ENCODE measurements around the gene PPP1R8.

The PPP1R8 gene

GRCh38 chr1:27835046-27835445 is 4.5 kb downstream of the PPP1R8 start:
- H4K20me1 ChIP-seq (ENCODE audit: insufficient read depth, low read length) = 0 out of 2 replicates have a peak, but pooled peaks cover 3% of the 10 kb centered on the region
- peaks cover 53% of the 10 kb centered on the region for H3K79me2 ChIP-seq (ENCODE audit: insufficient read depth, low read length)
- H3K9me3 ChIP-seq (ENCODE audit: low read length) = no peaks in the 10 kb centered on the region
- peaks cover 66% of the 10 kb centered on the region for H3K36me3 ChIP-seq (ENCODE audit: insufficient read depth, low read length)
- H3K4me1 ChIP-seq (ENCODE audit: insufficient read depth, low read length, severe bottlenecking) = peaks cover 18% of the 10 kb centered on the region
- no peaks in the 10 kb centered on the region for H3K9me2 ChIP-seq (ENCODE audit: low read depth, low read length)
- H3K4me2 ChIP-seq (ENCODE audit: low read length) = no peak overlapping the region
- no peaks in the 10 kb centered on the region for H3K27me3 ChIP-seq (ENCODE audit: insufficient read depth, low read length)
- H2AFZ ChIP-seq (ENCODE audit: low read length) = no peak overlapping the region
- no peak overlapping the region for H3K4me3 ChIP-seq (ENCODE audit: low read depth, low read length, poor library complexity, severe bottlenecking)
- H3K27ac ChIP-seq (ENCODE audit: low read depth, low read length, poor library complexity, severe bottlenecking) = no peak overlapping the region
- no peak overlapping the region for H3K9ac ChIP-seq (ENCODE audit: low read length)
- TF ChIP-seq EZH2 (IDR thresholded peaks at IDR 0.05; ENCODE audit: borderline replicate concordance, low read length) = no peak
- no peak for TF ChIP-seq CTCF (IDR thresholded peaks at IDR 0.05; ENCODE audit: low read length)
- no peaks in the 10 kb centered on the region for H3F3A ChIP-seq (ENCODE audit: insufficient read depth, low read length)

GRCh38 chr1:27835501-27835900 is 4.9 kb downstream of the PPP1R8 start:
- H3K4me2 ChIP-seq (ENCODE audit: low read length) = no peak overlapping the region
- H3K27me3 ChIP-seq (ENCODE audit: insufficient read depth, low read length) = no peaks in the 10 kb centered on the region
- H3K27ac ChIP-seq (ENCODE audit: low read depth, low read length, poor library complexity, severe bottlenecking) = no peak overlapping the region
- H3K4me1 ChIP-seq (ENCODE audit: insufficient read depth, low read length, severe bottlenecking) = peaks cover 18% of the 10 kb centered on the region
- H3K79me2 ChIP-seq (ENCODE audit: insufficient read depth, low read length) = peaks cover 53% of the 10 kb centered on the region
- no peak overlapping the region for H2AFZ ChIP-seq (ENCODE audit: low read length)
- no peaks in the 10 kb centered on the region for H3F3A ChIP-seq (ENCODE audit: insufficient read depth, low read length)
- 0 out of 2 replicates have a peak, but pooled peaks cover 3% of the 10 kb centered on the region for H4K20me1 ChIP-seq (ENCODE audit: insufficient read depth, low read length)
- TF ChIP-seq EZH2 (IDR thresholded peaks at IDR 0.05; ENCODE audit: borderline replicate concordance, low read length) (no peak), CTCF (IDR thresholded peaks at IDR 0.05; ENCODE audit: low read length) (no peak)
- H3K9me2 ChIP-seq (ENCODE audit: low read depth, low read length) = no peaks in the 10 kb centered on the region
- no peak overlapping the region for H3K4me3 ChIP-seq (ENCODE audit: low read depth, low read length, poor library complexity, severe bottlenecking)
- H3K9me3 ChIP-seq (ENCODE audit: low read length) = no peaks in the 10 kb centered on the region
- H3K36me3 ChIP-seq (ENCODE audit: insufficient read depth, low read length) = peaks cover 71% of the 10 kb centered on the region
- no peak overlapping the region for H3K9ac ChIP-seq (ENCODE audit: low read length)

GRCh38 chr1:27849951-27850350 is 19.4 kb downstream of the PPP1R8 start:
- no peak overlapping the region for H3K4me2 ChIP-seq (ENCODE audit: low read length)
- no peaks in the 10 kb centered on the region; the same call in 1 of the 2 replicates for H3F3A ChIP-seq (ENCODE audit: insufficient read depth, low read length)
- TF ChIP-seq EZH2 (IDR thresholded peaks at IDR 0.05; ENCODE audit: borderline replicate concordance, low read length) (no peak), CTCF (IDR thresholded peaks at IDR 0.05; ENCODE audit: low read length) (no peak)
- H2AFZ ChIP-seq (ENCODE audit: low read length) = no peak overlapping the region
- no peak overlapping the region for H3K27ac ChIP-seq (ENCODE audit: low read depth, low read length, poor library complexity, severe bottlenecking)
- H3K36me3 ChIP-seq (ENCODE audit: insufficient read depth, low read length) = peaks cover 66% of the 10 kb centered on the region
- no peaks in the 10 kb centered on the region for H3K27me3 ChIP-seq (ENCODE audit: insufficient read depth, low read length)
- H3K79me2 ChIP-seq (ENCODE audit: insufficient read depth, low read length) = no peaks in the 10 kb centered on the region
- no peaks in the 10 kb centered on the region for H3K9me2 ChIP-seq (ENCODE audit: low read depth, low read length)
- H3K4me3 ChIP-seq (ENCODE audit: low read depth, low read length, poor library complexity, severe bottlenecking) = no peak overlapping the region
- H3K9ac ChIP-seq (ENCODE audit: low read length) = no peak overlapping the region
- H3K4me1 ChIP-seq (ENCODE audit: insufficient read depth, low read length, severe bottlenecking) = no peaks in the 10 kb centered on the region
- no peaks in the 10 kb centered on the region for H4K20me1 ChIP-seq (ENCODE audit: insufficient read depth, low read length)
- H3K9me3 ChIP-seq (ENCODE audit: low read length) = no peaks in the 10 kb centered on the region
